AG08396 (cell line): ENCODE results near the gene ACER2.
A peak's percentile ranks its signal among the peaks of the same experiment; 100 is the strongest.

Source experiments
- DNase-seq: peaks from one replicate; pipeline ENCODE4 v3.0.0; 2012; ENCODE audit warnings: low spot score, mixed read lengths

The ACER2 gene

DNA sequence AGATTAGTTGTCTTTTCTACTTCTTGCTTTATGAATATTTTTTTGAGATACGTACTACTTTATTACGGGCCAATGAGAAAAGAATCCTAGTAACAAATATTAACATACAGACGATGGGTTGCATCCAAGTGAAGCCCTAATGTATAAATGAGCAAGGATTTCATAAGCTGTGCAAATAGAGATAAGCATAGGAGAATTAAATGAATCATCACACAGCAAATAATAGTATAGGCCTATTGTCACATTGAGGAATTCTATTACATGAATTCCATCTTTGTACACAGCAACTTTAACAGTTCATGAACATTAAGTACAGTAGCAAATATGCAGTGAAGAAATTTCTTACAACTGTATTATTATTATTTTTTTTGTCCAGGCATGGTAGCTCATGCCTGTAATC lies 78.0 kb downstream of the ACER2 start:
- no peak for DNase-seq

GRCh38 chr9:19488721-19489120 lies 79.9 kb downstream of the ACER2 start:
- DNase-seq, result no peak

DNA sequence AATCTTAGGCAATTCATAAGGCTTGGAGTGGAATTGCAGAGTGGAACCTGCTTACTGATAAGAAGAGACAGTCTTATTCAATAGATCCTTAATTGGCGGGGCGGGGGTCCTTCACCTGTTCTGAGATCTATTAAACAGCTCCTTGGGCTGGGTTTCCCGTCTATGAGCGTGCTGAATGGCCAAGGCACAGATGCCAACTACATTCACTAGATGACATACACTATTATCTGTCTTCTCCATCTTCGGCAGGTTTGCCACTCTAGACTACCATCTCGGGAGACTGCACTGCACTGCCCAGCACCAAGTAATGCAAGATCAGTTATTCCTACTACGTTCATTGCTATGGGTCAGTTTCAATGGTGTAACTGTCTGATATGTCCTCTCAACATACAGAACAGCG lies 81.5 kb downstream of the ACER2 start:
- DNase-seq, result no peak

GRCh38 chr9:19490828-19491227 lies 82.0 kb downstream of the ACER2 start:
- DNase-seq, result no peak

DNA sequence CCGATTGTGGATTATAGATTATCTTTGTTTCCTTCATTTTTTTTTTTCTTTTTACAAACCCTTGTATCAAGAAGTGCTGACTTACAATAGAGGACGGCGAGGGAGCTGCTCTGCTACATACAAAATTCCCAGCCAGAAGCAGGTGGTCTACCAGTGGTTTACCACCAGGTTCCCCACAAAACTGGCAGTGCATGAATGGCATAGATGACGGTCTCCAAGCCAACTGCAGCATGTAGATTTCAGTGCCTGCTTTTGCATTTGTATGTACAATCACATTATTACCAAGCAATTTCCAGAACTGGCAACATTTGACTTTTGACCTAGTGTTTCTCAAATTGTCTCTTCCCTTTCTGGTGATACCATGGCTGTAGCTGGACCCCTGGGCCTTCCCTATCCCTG lies 84.0 kb downstream of the ACER2 start:
- DNase-seq, result no peak

DNA sequence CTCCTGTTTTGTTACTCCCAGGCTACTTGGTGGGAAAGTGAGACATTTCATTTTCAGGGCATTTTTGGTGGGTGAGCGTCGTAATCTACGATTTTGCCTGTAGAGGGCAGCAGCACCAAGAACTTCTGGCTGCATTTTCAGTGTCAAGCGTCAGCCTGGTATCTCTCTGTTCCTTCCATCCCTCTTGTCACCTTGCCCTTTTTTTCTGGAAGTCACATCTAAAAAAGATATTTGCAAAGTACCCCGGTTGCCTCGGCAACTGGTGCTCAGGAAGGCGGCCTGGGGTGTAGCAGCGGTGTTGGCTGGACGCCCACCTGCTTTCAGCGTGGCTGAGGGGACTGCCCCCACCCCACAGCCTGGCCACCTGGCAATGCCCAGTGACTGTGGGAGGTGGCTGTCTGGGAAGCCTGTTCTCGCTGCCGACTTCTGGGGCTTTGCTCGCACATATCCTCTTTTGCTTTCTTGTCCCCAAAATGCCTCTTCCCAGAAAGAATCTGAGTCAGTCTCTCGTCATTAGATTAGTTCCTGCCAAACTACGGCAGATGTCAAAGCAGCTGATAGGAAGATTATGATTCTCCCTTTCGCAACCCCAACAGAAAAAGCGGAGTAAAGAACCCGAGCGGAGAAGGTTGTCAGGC lies 84.5 kb downstream of the ACER2 start:
- DNase-seq, result peak; percentile 77

GRCh38 chr9:19493876-19494275 lies 85.1 kb downstream of the ACER2 start:
- no peak for DNase-seq

DNA sequence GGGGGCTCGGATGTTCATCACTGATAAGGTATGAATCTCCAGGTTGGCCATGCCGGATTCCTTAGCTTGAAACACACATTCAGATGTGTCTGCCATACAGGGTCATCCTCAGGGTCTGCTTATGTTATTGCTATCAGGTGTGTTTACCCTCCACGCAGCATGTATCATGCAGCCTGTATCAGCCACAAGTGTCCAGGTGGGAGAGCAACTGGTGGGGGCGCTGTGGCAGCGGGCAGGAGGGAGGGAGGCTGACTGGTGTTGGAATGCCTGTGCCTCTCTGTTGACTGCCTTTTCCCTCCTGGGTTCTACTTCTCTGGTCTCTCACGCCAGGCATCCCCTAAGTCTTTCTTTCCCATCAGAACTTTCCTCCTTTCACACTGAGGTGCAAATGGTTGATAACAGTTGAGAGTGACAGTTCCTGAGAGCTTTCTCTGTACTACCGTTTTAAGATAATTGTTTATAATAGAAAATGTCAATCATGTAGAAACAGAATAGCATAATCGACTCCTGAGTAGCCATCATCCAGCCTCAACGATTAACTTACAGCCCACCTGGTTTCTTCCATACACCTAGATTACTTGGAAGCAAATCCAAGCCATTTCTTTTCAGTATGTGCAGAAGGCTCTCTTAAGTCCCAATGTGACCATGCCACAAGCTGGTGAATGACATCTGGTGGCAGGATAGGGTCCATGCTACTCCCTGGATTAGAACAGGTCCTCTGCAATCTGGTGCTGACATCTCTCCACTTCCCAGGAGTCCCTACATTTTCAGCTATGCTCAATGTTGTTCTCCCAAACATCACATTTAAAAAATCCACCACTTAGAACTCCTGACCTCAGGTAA lies 86.6 kb downstream of the ACER2 start:
- DNase-seq, result no peak

DNA sequence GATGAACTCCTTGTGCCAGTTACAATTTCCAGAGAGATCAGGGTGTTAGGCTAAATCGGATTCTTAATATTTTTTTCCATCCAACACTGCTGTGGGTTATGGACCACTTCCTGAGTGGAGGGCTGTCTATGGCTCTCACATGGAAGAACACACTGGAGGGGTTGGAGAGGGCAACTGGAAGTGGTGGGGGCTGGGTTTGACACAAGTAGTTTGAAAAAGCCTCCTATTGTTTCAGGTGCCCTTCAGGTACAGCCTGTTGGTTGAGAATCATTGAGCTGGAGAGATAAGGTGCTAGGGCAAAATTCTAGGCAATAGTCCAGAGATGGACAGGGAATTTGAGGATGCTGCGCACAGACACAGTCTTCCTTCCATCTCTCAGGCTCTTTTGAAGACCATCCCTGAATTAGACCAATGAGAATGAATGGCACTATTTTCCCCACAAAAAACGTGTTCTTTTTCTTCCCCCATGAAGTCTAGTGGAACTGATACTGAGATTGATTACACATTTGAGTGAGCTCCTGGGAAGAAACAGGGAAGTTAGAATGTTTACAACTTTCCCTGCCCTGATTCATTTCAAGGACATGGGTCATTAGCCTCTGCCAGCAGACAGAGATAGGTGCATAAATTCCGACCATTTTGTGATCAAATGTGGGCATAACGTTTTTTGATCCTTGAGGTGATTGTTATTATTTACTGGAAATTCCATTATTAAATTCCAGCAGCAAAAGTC lies 87.7 kb downstream of the ACER2 start:
- no peak for DNase-seq

DNA sequence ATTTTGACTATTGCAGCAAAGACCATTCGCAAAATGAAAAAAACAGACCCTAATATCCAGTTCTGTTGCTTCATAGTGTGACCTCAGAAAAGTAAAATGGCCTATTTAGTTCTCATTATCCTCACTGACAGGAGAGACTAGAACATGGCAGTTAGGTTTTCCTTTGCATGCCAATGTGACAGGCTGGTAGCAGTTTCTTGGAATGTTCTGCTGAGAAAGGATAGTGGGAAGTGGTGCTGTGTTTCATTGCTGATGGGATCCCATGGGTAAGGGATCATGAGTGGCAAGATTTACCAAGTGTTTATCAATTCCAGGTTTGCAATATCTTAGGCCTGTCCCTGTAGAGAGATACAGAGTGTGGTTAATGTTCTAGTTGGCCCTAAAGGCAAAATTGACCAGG lies 88.5 kb downstream of the ACER2 start:
- DNase-seq, result no peak

DNA sequence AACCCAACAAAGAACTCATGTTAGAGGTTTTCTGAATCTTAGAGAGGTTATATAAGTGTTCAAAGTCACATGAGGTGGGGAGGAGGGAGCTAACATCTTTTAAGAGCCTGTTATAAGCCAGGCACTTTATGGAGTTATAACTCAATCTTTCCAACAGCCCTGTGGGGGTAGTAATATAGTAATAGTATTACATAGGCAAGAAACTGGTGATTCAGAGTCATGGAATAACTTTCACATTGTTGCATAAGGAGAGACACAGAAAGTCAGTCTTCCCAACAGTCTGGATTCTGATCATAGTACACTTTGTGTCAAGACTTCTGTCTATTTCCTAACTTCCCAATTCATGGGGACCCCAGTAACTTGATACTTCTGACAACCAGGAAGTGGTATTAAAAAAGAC lies 89.2 kb downstream of the ACER2 start:
- DNase-seq, result no peak
